GM12875 (cell line): ENCODE measurements around the gene HELZ2.
"Not testable (repeated sequence)": the region's sequence is repeated elsewhere in the genome, so short reads cannot be mapped to it uniquely, and the experiment has no call there.

Experiments
- H3K4me3 ChIP-seq: one replicate; pipeline ENCODE4 v1.5.1; 2011; ENCODE audit warnings: low read depth, low read length, control low read depth
- CTCF ChIP-seq: IDR thresholded peaks from 2 replicates; pipeline ENCODE4 v1.5.1; 2011; ENCODE audit warnings: low read depth, mild to moderate bottlenecking, control low read depth, inconsistent platforms, low read length, moderate library complexity, borderline replicate concordance; ENCODE audit not compliant: insufficient read depth

HELZ2 gene

GRCh38 chr20:63560856-63561609 is 13.0 kb downstream of the HELZ2 start:
- TF ChIP-seq CTCF: no peak
- H3K4me3 ChIP-seq: no peak overlapping the region

- no peak overlapping the region for H3K4me3 ChIP-seq
- no peak for TF ChIP-seq CTCF
Measured at GRCh38 chr20:63560333-63560805, 13.7 kb downstream of the HELZ2 start.

- H3K4me3 ChIP-seq: not testable (repeated sequence)
Measured at GRCh38 chr20:63559485-63560332, 14.3 kb downstream of the HELZ2 start.

- TF ChIP-seq CTCF: no peak
- H3K4me3 ChIP-seq: no peak overlapping the region
Measured at GRCh38 chr20:63558804-63559484, 15.1 kb downstream of the HELZ2 start.

GRCh38 chr20:63557481-63557891 is 16.6 kb downstream of the HELZ2 start:
- TF ChIP-seq CTCF: no peak
- H3K4me3 ChIP-seq: no peak overlapping the region

GRCh38 chr20:63556873-63557478 is 17.1 kb downstream of the HELZ2 start:
- no peak for TF ChIP-seq CTCF
- H3K4me3 ChIP-seq: no peak overlapping the region
